HL-60/S4 (cell line): ENCODE data around the gene CDCP2.
"Not testable (repeated sequence)": the region's sequence is repeated elsewhere in the genome, so short reads cannot be mapped to it uniquely, and the experiment has no call there.

ENCODE experiments used
- in situ Hi-C: fragments of 300-500 bp; cut with MboI; formaldehyde crosslinking; loops from 2 replicates; pipeline ENCODE4 v1.14.3; 2022; ENCODE audit warnings: low sequenced_read_pairs

Gene CDCP2

DNA sequence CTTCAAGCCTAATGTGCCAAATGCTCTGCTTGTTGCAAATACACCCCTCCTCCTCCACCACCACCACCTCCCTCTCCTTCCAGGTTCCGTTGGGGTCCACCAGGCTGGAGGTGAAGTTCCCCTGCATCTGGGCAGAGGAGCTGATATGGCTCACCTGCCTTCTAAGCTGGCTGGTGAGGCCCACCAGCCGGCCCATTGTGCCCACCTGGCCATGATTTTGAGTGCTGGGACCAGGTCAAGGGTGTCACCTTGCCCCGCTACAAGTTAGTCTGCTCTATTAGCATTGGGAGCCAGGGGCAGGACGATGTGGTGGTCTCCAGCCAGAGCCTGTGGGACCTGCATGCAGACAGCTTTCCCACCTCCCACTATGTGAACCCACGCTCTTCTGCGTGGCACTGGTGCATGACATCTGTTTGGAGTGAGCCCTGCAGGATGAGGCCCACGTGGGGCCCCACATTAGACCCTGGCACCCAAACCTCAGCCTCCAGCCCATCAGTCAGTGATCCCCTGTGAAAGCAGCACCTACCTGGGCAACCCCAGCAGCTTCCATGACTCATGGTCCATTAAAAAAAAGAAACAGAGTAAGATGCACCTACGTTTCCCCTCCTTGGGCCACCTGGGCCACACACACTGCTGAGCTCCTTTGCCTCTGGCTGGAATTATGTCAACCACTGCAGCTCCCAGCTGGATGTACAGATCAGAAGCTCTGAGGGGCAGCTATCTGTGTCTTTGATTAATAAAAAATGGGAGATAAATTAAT is 15.6 kb upstream of the CDCP2 start:
- in situ Hi-C loops: no loop called here

GRCh38 chr1:54167422-54168139 is 14.8 kb upstream of the CDCP2 start:
- in situ Hi-C loops: no loop called here

DNA sequence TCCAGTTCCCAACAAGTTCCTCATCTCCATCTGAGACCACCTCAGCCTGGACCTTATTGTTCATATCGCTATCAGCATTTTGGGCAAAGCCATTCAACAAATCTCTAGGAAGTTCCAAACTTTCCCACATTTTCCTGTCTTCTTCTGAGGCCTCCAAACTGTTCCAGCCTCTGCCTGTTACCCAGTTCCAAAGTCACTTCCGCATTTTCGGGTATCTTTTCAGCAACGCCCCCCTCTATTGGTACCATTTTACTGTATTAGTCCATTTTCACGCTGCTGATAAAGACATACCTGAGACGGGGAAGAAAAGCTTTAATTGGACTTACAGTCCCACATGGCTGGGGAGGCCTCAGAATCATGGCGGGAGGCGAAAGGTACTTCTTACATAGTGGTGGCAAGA is 13.6 kb upstream of the CDCP2 start:
- in situ Hi-C loops: not testable (repeated sequence)

- in situ Hi-C loops: no loop called here
These were observed 12.3 kb upstream of the CDCP2 start for GRCh38 chr1:54165146-54165545.

DNA sequence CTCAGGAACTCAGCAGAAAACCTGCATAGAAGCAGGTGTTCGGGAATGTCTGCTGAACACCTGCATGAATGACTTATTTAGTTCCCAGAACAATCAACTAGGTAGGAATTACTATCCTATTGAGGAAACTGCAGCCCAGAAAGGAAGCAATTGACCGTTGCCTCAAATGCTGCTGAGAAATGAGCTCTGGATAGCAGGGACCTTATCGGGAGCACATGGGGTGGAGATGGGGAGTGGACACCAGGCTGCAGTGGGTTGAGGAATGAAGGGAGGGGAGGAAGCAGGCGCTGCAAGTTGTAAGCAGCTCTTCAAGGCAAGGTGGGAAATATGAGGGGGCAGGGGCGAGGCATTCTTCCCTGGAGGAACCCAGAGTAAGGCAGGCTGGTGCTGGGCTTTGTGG is 10.8 kb upstream of the CDCP2 start:
- in situ Hi-C loops: no loop called here

DNA sequence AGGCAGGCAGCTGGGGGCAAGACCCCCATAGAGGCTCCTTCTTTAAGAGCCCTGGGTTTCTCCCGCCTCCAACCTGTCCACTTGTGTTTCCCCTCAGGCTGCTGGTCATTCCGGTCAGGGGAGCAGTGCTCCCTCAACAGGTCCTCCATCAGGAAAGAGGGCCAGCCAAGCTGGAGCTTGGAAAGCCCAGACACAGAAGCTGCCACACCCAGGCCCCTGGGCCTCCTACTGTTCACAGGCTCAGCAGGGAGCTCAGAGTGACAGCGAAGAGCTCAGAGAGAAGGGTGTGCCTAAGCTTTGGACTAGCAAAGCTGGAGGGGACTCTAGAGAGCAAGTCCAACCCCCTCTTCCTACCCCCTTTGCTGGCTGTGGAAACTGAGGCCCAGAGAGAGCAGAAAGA is 10.3 kb upstream of the CDCP2 start:
- in situ Hi-C loops: no loop called here

- in situ Hi-C loops: no loop called here
These were observed 8.8 kb upstream of the CDCP2 start for GRCh38 chr1:54161495-54162168.

DNA sequence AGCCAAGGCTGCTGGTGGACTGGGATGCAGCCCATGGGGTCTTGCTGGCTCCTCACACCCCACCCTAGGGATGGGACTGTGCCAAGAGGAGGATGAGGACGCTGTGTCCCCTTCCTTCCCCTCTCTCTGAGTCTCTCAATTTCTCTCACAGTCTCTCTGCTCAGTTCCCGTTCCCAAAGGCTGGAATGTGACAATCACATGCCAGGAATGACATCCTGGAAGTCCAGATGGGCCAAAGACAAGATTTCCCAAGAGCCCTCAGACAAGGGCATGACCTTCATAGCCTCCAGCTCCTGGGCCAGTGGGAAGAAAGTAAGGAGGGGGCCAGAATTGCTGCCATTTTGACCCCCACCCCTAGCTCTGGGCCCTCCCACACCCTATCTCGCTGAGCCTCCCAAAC is 7.6 kb upstream of the CDCP2 start:
- in situ Hi-C loops: no loop called here

- in situ Hi-C loops: no loop called here
These were observed 7.0 kb upstream of the CDCP2 start for GRCh38 chr1:54159733-54160316.

GRCh38 chr1:54158071-54158470 is 5.3 kb upstream of the CDCP2 start:
- in situ Hi-C loops: no loop called here

DNA sequence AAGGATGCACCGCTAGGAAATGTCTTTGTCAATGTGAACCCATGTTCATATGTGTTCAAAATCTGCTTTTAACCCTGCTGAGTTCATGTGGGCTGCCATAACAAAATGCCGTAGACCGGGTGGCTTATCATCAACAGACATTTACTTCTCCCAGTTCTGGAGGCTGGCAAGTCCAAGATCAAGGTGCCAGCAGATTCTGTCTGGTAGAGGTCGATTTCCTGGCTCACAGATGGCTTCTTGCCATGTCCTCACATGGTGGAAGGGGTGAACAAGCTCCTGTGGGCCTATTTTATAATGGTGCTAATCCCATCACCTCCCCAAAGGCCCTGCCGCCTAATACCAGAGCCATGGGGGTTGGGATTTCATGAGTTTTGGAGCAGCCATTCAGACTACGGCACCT is 4.6 kb upstream of the CDCP2 start:
- in situ Hi-C loops: no loop called here

DNA sequence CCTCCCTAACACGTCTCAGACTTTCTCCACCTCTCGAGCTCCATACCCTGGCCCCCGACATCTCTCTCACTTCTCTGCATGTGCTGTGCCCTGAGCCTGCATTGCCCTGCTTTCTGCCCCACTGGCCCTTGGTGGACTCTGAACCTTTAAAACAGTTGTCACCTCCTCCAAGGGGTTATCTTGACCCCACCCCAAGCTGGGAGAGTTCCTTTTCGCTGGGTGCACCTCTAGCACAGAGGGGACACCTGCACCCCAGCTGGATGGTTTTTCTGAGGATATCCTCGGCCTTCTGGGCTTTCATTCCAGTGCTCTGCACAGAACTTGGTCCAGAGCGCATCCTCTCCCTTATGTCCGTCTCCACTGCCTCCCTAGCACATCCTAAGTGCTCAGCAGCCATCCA is 4.2 kb upstream of the CDCP2 start:
- in situ Hi-C loops: no loop called here

DNA sequence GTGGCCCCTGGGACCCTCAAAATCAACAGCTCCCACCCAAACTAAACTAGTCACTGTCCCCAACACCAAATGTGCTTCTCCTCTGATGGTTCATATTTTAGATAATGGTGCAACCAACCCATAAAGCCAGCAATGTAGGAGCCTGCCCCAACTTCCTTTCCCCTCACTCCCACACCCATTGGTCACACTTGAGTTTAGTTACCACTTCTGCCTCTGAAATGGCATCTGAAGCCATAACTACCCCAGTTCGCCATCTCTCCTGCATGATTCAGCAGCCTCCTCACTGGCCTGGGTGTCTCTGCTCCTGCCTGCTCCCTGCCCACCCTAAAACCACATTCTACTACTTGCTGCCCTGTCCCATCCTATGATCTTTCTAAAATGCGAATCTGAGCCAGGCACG is 3.4 kb upstream of the CDCP2 start:
- in situ Hi-C loops: no loop called here

DNA sequence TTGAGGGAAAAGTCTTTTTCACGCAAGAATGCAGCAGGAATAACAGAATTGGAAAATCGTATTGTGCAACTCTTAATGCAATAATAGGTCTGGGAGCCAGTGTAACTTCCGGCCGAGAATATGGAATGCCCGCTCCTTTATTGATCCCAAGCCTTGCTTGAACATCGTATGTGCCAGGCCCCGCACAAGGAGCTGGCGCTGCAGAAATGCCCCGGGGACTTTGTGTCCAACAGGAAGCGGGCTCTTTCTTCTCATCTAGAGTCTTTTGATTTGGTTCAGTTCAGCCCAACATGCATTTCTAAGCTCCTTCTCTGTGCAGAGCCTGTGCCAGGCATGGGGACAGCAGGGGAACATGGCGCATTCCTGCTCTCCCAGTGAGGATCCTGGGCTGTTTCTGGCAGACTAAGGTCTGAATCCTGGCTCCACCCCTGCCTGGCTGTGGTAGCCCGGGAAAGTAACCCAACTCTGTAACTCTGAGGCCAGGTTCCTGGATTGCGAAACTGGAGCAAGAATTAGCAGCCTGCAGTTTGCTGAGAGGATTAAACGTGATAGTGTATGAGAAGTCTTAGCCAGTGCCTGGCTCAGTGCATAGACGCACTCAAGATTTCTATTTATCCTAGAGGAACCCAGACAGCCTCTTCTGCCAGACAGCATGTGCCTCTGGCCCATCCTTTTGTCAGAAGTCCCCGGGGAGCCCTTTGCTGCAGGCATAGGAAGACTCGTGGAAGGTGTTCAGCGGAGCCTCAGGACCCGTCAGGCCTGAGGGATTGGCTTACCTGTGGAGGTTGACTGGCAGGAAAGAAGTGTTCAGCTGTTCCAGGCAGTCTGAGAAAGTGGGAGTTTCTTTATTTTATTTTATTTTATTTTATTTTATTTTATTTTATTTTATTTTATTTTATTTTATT is 987 bp upstream of the CDCP2 start:
- in situ Hi-C loops: no loop called here

- in situ Hi-C loops: no loop called here
These were observed 1.8 kb downstream of the CDCP2 start for GRCh38 chr1:54151013-54151412.

DNA sequence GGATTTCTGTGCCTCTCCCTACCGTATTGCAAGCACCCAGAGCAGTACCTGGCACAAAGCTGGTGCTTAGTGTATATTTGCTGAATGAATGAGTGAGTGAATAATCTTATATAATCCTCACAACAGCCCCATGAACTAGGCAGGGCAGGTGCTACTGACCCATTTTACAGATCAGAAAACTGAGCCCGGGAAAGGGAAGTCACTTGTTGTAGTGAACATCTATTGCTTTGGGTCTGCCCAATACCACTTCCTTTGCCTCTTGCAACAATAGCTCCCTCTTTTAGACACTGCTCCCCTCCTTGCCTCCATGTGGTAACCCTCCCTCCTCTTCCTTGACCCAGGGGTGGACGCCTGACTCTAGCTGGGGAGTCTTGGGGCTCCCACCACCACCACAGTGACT is 3.1 kb downstream of the CDCP2 start:
- in situ Hi-C loops: no loop called here

GRCh38 chr1:54144366-54144765 is 8.4 kb downstream of the CDCP2 start:
- in situ Hi-C loops: no loop called here

DNA sequence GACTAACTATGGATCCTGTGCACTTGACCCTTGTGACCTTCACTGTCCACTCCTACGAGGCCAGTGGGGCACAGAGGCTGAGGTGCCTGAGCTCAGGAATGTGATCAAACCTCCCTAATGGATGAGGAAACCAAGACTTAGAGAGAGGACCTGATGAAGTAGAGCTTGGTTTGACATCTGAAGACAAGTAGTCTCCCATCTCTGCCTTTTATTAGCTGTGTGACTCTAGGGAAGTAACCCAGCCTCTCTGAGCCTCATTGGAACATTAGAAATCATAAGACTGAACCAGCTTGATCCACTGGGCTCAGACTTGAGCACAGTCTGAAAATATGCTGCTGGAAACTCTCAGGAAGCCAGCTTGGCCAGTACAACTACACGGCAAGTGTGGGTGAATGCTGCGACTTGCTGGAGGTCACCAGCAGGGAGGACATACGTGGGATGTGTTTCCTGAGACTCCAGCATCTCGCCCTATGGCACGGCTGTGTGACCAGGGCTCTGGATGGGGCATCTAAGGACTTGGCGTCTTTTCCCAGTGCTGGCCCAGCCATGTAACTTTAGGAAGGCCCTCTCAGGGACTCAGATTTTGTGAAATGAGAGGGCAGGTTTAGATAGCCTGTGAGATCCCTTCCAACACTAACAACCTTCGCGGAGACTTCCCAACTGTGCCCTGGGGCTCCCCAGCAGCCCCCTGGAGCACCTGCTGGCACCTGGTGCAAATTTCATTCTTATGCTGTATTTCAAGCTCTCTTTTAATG is 10.5 kb downstream of the CDCP2 start:
- in situ Hi-C loops: no loop called here

- in situ Hi-C loops: no loop called here
These were observed 13.1 kb downstream of the CDCP2 start for GRCh38 chr1:54139711-54140110.

DNA sequence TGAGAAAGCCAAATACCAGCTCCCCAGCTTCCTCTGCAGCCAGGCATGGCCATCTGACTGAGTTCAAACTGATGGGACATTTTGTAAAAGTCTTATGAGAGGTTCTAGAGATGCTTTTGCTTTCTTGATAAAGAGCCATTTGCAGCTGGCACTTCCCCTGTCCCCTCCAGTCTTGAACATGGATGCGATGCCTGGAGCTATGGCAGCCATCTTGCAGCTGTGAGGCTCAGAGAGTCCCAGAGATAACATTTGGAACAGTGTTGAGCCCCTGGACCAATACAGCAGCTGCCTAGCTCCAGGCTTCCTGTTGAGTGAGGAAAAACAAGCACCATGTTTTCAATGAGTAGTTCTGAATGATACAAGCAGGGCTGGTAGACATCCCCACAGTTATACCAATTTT is 13.8 kb downstream of the CDCP2 start:
- in situ Hi-C loops: no loop called here
